Parathyroid adenoma (tissue), 2 donors: ENCODE measurements around the gene PTPN23.
A peak's percentile ranks its signal among the peaks of the same experiment; 100 is the strongest.
"Not testable (repeated sequence)": the region's sequence is repeated elsewhere in the genome, so short reads cannot be mapped to it uniquely, and the experiment has no call there.

Experiments used
- H2AFZ ChIP-seq: fragments of 300-600 bp; sonication (generic); one replicate; pipeline ENCODE4 v1.7.0; 2017; ENCODE audit warnings: antibody characterized with exemption, mild to moderate bottlenecking
- H3K27ac ChIP-seq: fragments of 300-600 bp; sonication (generic); one replicate; pipeline ENCODE4 v1.7.0; 2017
- H3K27me3 ChIP-seq: fragments of 300-600 bp; sonication (generic); one replicate; pipeline ENCODE4 v1.7.0; 2017; ENCODE audit warnings: low read length; ENCODE audit not compliant: control insufficient read depth, insufficient read depth
- H3K36me3 ChIP-seq: fragments of 300-600 bp; sonication (generic); one replicate; pipeline ENCODE4 v1.7.0; 2017; ENCODE audit warnings: low read length; ENCODE audit not compliant: control insufficient read depth, insufficient read depth
- H3K4me1 ChIP-seq: fragments of 300-600 bp; sonication (generic); one replicate; pipeline ENCODE4 v1.7.0; 2017; ENCODE audit warnings: control low read depth
- H3K4me2 ChIP-seq: fragments of 300-600 bp; sonication (generic); one replicate; pipeline ENCODE4 v1.7.0; 2017; ENCODE audit warnings: low read length
- H3K4me3 ChIP-seq: fragments of 300-600 bp; sonication (generic); one replicate; pipeline ENCODE4 v1.7.0; 2017; ENCODE audit warnings: low read depth, low read length
- H3K79me2 ChIP-seq: fragments of 300-600 bp; sonication (generic); one replicate; pipeline ENCODE4 v1.7.0; 2017; ENCODE audit warnings: control low read depth
- H3K9ac ChIP-seq: fragments of 300-600 bp; sonication (generic); one replicate; pipeline ENCODE4 v1.7.0; 2017; ENCODE audit warnings: mild to moderate bottlenecking
- H3K9me3 ChIP-seq: fragments of 300-600 bp; sonication (generic); one replicate; pipeline ENCODE4 v1.7.0; 2017; ENCODE audit warnings: low read length; ENCODE audit not compliant: control insufficient read depth
- TF ChIP-seq, protein P1 (sequence below): fragments of 300-600 bp; sonication (generic); IDR thresholded peaks from one replicate; pipeline ENCODE4 v1.7.0; 2017; ENCODE audit warnings: antibody characterized with exemption, mild to moderate bottlenecking
- donor health status: primary hyperparathyroidism.

Gene PTPN23

DNA sequence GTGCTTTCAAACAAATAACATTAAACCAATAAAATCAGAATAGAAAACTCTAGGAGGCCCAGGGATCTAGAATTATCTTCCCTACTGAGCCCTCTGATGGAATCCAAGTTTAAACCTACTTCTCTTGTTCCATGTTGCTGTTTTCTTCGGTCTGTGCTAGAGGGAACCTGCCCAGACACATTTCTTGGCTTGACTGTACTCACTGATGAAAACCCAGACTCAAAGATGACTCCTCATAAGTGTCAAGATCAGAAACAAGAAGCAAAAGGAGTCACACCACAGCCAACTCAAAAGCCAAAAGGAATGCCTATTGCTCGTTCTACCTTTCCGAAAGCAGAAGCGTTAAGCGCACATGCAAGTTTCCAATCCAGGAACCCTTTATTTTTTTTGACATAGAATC is 63.3 kb downstream of the PTPN23 start:
- H2AFZ ChIP-seq = no peak overlapping the region
- H3K36me3 ChIP-seq = no peaks in the 10 kb centered on the region
- H3K27me3 ChIP-seq = no peaks in the 10 kb centered on the region
- peak overlapping the region; percentile 5 for H3K27ac ChIP-seq
- H3K4me1 ChIP-seq = peaks cover 8% of the 10 kb centered on the region
- no peak overlapping the region for H3K9ac ChIP-seq
- no peak overlapping the region for H3K4me2 ChIP-seq
- H3K79me2 ChIP-seq = peaks cover 27% of the 10 kb centered on the region
- no peak overlapping the region for H3K4me3 ChIP-seq
- no peaks in the 10 kb centered on the region for H3K9me3 ChIP-seq
- TF ChIP-seq, protein P1, sequence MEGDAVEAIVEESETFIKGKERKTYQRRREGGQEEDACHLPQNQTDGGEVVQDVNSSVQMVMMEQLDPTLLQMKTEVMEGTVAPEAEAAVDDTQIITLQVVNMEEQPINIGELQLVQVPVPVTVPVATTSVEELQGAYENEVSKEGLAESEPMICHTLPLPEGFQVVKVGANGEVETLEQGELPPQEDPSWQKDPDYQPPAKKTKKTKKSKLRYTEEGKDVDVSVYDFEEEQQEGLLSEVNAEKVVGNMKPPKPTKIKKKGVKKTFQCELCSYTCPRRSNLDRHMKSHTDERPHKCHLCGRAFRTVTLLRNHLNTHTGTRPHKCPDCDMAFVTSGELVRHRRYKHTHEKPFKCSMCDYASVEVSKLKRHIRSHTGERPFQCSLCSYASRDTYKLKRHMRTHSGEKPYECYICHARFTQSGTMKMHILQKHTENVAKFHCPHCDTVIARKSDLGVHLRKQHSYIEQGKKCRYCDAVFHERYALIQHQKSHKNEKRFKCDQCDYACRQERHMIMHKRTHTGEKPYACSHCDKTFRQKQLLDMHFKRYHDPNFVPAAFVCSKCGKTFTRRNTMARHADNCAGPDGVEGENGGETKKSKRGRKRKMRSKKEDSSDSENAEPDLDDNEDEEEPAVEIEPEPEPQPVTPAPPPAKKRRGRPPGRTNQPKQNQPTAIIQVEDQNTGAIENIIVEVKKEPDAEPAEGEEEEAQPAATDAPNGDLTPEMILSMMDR = no peak

DNA sequence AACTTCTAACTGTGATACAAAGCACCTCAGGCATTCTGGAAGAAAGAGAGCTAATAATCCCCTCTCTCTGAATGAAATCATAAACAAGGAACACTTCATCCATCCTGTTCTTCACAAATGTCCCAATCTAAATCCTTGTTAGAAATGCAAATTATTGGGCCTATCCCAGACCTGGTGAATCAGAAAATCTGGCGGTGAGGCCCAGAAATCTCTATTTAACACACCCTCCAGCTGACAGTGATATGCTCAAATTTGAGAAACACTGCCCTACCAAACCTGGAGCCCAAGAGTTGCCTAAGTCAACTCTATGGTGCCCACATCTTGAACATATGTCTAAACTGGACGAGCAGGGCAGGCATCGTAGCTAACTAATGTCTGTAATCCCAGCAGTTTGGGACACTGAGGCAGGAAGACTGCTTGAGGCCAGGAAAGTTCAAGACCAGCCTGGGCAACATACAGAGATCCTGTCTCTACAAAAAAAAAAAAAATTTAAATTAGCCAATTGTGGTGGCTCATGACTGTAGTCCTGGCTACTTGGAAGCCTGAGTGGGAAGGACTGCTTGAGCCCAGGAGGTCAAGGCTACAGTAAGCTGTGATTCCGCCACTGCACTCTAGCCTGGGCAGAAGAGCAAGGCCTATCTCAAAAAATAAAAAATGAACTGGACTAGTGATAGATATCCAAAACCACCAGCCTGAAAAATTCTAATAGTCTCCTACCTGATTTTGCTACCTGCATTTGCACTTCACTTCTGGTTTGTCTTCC is 71.8 kb downstream of the PTPN23 start:
- Histone ChIP-seq H3K9ac (no peak overlapping the region), H3K79me2 (peaks cover 24% of the 10 kb centered on the region), H3K4me1 (no peaks in the 10 kb centered on the region), H3K4me2 (no peak overlapping the region), H3K27ac (no peak overlapping the region), H3K36me3 (no peaks in the 10 kb centered on the region), H3K4me3 (no peak overlapping the region), H3K27me3 (no peaks in the 10 kb centered on the region), H2AFZ (no peak overlapping the region), H3K9me3 (no peaks in the 10 kb centered on the region)
- TF ChIP-seq, protein P1 = no peak

DNA sequence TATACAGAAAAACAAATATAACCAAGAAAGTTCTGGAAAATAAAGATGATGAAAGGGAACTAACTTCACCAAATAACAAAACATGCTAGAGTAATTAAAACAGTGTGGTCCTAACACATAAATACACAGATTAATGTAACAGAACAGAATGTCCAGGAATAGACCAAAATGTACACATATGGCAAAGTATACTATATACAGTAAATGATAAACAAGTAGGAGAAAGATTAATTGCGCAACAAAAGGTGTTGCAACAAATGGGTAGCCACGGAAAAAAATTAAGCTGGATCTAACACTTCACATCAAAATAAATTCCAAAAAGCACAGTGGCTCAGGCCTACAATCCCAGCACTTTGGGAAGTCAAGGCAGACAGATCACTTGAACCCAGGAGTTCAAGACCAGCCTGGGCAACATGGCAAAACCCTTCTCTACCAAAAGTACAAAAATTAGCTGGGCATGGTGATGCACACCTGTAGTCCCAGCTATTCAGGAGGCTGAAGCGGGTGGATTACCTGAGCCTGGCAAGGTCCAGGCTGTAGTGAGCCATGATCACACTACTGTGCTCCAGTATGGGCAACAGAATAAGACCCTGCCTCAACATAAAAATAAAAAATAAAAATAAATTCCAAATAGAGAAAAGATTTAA is 75.1 kb downstream of the PTPN23 start:
- Histone ChIP-seq H3K9ac (no peak overlapping the region), H3K9me3 (no peaks in the 10 kb centered on the region), H2AFZ (no peak overlapping the region), H3K4me2 (no peak overlapping the region), H3K4me1 (no peaks in the 10 kb centered on the region), H3K27ac (no peak overlapping the region), H3K4me3 (no peak overlapping the region), H3K36me3 (no peaks in the 10 kb centered on the region), H3K27me3 (no peaks in the 10 kb centered on the region), H3K79me2 (peaks cover 48% of the 10 kb centered on the region)
- TF ChIP-seq, protein P1 = no peak

DNA sequence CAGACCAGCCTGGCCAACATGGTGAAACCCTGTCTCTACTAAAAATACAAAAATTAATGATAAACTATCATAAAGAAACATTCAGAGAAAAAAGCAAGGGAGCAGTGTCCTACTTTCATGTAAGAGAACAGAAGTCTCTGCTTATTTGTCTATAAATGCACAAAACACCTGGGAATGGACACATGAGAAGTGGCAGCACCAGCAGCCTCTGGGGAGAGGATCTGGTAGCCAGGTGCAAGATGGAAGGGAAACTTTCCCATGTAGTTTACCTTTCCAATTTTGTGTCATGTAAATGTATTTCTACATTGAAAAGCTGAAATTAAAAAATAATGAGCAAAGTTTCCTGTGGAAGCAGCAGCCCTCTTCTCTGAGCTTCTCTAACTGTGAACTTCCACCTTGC is 76.2 kb downstream of the PTPN23 start:
- Histone ChIP-seq H3K27ac (no peak overlapping the region), H3K36me3 (no peaks in the 10 kb centered on the region), H3K9ac (no peak overlapping the region), H3K4me2 (no peak overlapping the region), H3K9me3 (no peaks in the 10 kb centered on the region), H3K4me1 (no peaks in the 10 kb centered on the region), H3K4me3 (no peak overlapping the region), H3K79me2 (peaks cover 55% of the 10 kb centered on the region), H2AFZ (no peak overlapping the region), H3K27me3 (no peaks in the 10 kb centered on the region)
- TF ChIP-seq, protein P1 = no peak

DNA sequence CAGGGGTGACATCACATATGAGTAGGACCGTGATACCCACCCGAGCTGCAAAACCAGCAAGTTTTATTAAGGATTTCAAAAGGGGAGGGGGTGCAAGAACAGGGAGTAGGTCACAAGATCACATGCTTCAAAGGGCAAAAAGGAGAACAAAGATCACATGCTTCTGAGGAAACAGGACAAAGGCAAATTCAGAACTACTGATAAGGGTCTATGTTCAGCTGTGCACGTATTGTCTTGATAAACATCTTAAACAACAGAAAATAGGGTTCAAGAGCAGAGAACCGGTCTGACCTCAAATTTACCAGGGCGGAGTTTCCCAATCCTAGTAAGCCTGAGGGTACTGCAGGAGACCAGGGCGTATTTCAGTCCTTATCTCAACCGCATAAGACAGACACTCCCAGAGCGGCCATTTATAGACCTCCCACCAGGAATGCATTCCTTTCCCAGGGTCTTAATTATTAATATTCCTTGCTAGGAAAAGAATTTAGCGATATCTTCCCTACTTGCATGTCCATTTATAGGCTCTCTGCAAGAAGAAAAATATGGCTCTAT is 78.8 kb downstream of the PTPN23 start:
- not testable (repeated sequence) for H3K36me3 ChIP-seq, H3K9me3 ChIP-seq, H3K4me3 ChIP-seq, H3K9ac ChIP-seq, H3K27ac ChIP-seq, H2AFZ ChIP-seq, H3K4me1 ChIP-seq, H3K27me3 ChIP-seq, H3K4me2 ChIP-seq
- peaks cover 56% of the 10 kb centered on the region for H3K79me2 ChIP-seq
